Transverse colon (tissue), 4 donors: ENCODE data around the gene MYD88. TPM values are rescaled to one million over a fixed set of nuclear protein-coding genes. Genes with fewer than 3 reads are reported as not detected.
"Not testable (repeated sequence)": the region's sequence is repeated elsewhere in the genome, so short reads cannot be mapped to it uniquely, and the experiment has no call there.

Experiments
- DNase-seq: peaks from one replicate; pipeline ENCODE4 v3.0.0-alpha.2; 2019
- H3K27ac ChIP-seq, 4 donors: fragments of 200-600 bp; sonication (generic); 2 replicates each; pipeline ENCODE4 v1.5.1; 2016 to 2018; ENCODE audit warnings: inconsistent platforms in 4 of 4
- H3K27me3 ChIP-seq: fragments of 200-600 bp; sonication (generic); 2 replicates; pipeline ENCODE4 v1.5.1; 2017; ENCODE audit warnings: inconsistent platforms
- H3K36me3 ChIP-seq, 4 donors: fragments of 200-600 bp; sonication (generic); 2 replicates each; pipeline ENCODE4 v1.5.1; 2017 to 2019; ENCODE audit warnings: inconsistent platforms in 4 of 4
- H3K4me1 ChIP-seq, 4 donors: fragments of 200-600 bp; sonication (generic); 2 replicates each; pipeline ENCODE4 v1.5.1; 2017 to 2020; ENCODE audit warnings: inconsistent platforms in 4 of 4
- H3K4me3 ChIP-seq, 4 donors: fragments of 200-600 bp; sonication (generic); 1 replicate in 1 of 4; 2 replicates in 3 of 4; pipeline versions ENCODE4 v1.5.1 to v1.6.1; 2017 to 2019; ENCODE audit warnings: inconsistent platforms in 4 of 4
- H3K9me3 ChIP-seq, 2 donors: fragments of 200-600 bp; sonication (generic); 2 replicates each; pipeline ENCODE4 v1.5.1; 2017 to 2019; ENCODE audit warnings: inconsistent platforms in 2 of 2
- EP300 ChIP-seq: sonication (generic); formaldehyde crosslinking; IDR thresholded peaks from one replicate; pipeline ENCODE4 v1.6.1; 2017; ENCODE audit warnings: antibody characterized with exemption, low read depth
- POLR2A ChIP-seq: fragments of 450-650 bp; IDR thresholded peaks from one replicate; pipeline ENCODE4 v1.6.1; 2016; ENCODE audit warnings: antibody characterized with exemption, mild to moderate bottlenecking, moderate library complexity
- POLR2AphosphoS5 ChIP-seq, 3 donors: sonication (generic); formaldehyde crosslinking; IDR thresholded peaks; one replicate each; pipeline ENCODE4 v1.6.1; 2016; ENCODE audit warnings: antibody characterized with exemption in 3 of 3
- WGBS, 2 donors: methylation state at CpG; one replicate each; pipeline ENCODE4 v1.1.5; 2018; ENCODE audit warnings: low coverage in 1 of 2; 5-methylcytosine and 5-hydroxymethylcytosine counted together
- in situ Hi-C, 4 donors: fragments of 200-750 bp; cut with MboI; loops; one replicate each; pipeline versions ENCODE4 v1.15.0 to v1.15.1; 2017; ENCODE audit warnings: low sequenced_read_pairs in 3 of 4, low pct_ligation_motif_present in 1 of 4, low pct_unique_long_range_greater_than_20kb in 1 of 4
- intact Hi-C: fragments of 100-400 bp; cut with DNase I; formaldehyde crosslinking; loops from one replicate; pipeline ENCODE4 v1.15.1; 2023; ENCODE audit warnings: low total_unique reads
- total RNA-seq, 4 donors: library from RNA; depleted of rRNA; stranded (reverse); fragments of >200 nt; gene quantifications; one replicate each; pipeline ENCODE4 v1.1.0, GENCODE V29; 2016
- TF ChIP-seq, protein P1 (sequence below), 5 experiments: fragments of 200-600 bp in 3 of 5; fragments of 450-650 bp in 2 of 5; sonication (generic) in 3 of 5; IDR thresholded peaks; 1 replicate in 2 of 5; 2 replicates in 3 of 5; pipeline ENCODE4 v1.5.1; 2016 to 2017; ENCODE audit warnings: antibody characterized with exemption in 5 of 5, inconsistent platforms in 3 of 5, mild to moderate bottlenecking in 2 of 5, moderate library complexity in 1 of 5

Gene MYD88
- total RNA-seq, 4 donors from 2014 or later = 49.0 to 82.2 (median 76.5) TPM

DNA sequence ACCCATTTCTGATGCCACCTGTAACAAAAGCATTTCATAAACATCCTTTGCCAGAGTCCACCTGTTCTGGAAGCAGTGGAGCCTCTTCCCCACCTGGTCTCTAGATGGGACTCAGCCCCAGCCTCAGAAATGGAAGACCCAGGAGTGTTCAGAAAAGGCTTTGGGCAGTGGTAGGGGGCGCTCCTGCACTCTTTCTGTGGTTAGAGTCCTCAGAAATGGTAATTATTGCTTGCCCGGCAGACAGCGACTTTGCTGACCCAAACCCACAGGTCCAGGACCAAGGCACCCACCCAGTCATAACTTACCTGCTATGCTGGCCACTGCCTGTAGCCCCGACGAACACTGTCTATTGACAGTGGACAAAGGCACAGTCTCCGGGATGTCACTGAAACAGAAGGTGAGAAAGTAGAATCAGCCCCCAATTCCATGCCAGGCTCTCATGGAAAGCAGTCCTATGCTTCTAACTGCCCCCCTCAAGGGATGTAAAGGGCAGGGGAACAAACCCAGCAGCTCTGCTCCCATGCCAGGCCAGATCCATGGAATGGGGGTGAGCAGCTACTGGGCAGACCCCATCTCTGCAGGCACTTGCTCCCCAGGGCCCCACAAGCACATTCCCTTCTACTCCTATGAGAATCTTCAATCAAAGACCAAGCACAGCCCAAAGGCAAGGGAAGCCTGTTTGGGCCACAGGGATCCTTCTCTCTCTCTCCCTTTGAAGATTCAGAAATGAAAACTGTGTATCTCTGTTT lies 6.7 kb upstream of the MYD88 start:
- DNase-seq = peak; percentile 31
- intact Hi-C loops = no loop called here
- H3K27ac ChIP-seq = no peak overlapping the region

DNA sequence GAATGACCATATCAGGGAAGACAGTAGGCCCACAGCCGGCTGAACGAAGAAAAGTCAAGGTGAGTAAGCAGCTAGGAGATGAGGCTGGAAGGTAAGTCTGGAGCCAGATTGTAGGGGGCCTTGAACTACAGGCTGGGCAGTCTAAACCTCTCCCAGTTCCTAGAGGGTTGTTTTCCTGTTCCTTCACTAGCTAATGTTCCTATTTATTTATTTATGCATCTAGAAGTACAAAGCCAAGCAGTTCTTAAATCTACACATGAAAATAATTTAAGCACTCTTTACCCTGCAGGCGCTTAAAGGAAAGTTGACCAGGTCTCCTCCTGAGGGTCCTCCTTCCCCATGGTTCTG lies 5.3 kb upstream of the MYD88 start:
- peak overlapping the region; percentile 57 to 69 (median 62) for H3K27ac ChIP-seq
- no peaks in the 10 kb centered on the region for H3K27me3 ChIP-seq
- WGBS, 2 donors = 84 to 87% methylated on average over 2 to 3 of the region's 3 CpGs
- H3K4me1 ChIP-seq = peaks cover 26 to 57% (median 41%) of the 10 kb centered on the region in 4 donors
- peaks cover 0 to 24% (median 10%) of the 10 kb centered on the region in 4 donors for H3K36me3 ChIP-seq
- peak; percentile 5 for DNase-seq
- TF ChIP-seq, protein P1, sequence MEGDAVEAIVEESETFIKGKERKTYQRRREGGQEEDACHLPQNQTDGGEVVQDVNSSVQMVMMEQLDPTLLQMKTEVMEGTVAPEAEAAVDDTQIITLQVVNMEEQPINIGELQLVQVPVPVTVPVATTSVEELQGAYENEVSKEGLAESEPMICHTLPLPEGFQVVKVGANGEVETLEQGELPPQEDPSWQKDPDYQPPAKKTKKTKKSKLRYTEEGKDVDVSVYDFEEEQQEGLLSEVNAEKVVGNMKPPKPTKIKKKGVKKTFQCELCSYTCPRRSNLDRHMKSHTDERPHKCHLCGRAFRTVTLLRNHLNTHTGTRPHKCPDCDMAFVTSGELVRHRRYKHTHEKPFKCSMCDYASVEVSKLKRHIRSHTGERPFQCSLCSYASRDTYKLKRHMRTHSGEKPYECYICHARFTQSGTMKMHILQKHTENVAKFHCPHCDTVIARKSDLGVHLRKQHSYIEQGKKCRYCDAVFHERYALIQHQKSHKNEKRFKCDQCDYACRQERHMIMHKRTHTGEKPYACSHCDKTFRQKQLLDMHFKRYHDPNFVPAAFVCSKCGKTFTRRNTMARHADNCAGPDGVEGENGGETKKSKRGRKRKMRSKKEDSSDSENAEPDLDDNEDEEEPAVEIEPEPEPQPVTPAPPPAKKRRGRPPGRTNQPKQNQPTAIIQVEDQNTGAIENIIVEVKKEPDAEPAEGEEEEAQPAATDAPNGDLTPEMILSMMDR (IDR thresholded peaks at IDR 0.05) = no peak
- TF ChIP-seq POLR2A (no peak), EP300 (no peak), POLR2AphosphoS5 (IDR thresholded peaks at IDR 0.05) (no peak)
- in situ Hi-C loops (loop anchor here in 2 of 4 donors (25.0 kb wide), 2 partner anchors 329 to 354 kb away; partner anchors contain the start of genes ACVR2B (in 1 of the 2) and EXOG (in 1 of the 2)), intact Hi-C loops (no loop called here)
- no peak overlapping the region for H3K4me3 ChIP-seq
- H3K9me3 ChIP-seq = no peaks in the 10 kb centered on the region

More for the DNA sequence above, 6.7 kb upstream of the MYD88 start:
- TF ChIP-seq POLR2AphosphoS5 (IDR thresholded peaks at IDR 0.05) = no peak
- TF ChIP-seq, protein P1 (IDR thresholded peaks at IDR 0.05) = no peak
- no peak for TF ChIP-seq EP300
- no peak for TF ChIP-seq POLR2A
- Histone ChIP-seq H3K27me3 (no peaks in the 10 kb centered on the region), H3K9me3 (no peaks in the 10 kb centered on the region), H3K4me3 (no peak overlapping the region), H3K36me3 (peaks cover 0 to 37% (median 16%) of the 10 kb centered on the region in 4 donors), H3K4me1 (peaks cover 23 to 53% (median 34%) of the 10 kb centered on the region in 4 donors)
- 82% methylated on average over 6 of the region's 6 CpGs; no CpG with 5 or more reads in 1 of the 2 donors for WGBS, 2 donors
- in situ Hi-C loops = loop anchor here in 2 of 4 donors (25.0 kb wide), 2 partner anchors 331 to 356 kb away; partner anchors contain the start of genes ACVR2B (in 1 of the 2) and EXOG (in 1 of the 2)

DNA sequence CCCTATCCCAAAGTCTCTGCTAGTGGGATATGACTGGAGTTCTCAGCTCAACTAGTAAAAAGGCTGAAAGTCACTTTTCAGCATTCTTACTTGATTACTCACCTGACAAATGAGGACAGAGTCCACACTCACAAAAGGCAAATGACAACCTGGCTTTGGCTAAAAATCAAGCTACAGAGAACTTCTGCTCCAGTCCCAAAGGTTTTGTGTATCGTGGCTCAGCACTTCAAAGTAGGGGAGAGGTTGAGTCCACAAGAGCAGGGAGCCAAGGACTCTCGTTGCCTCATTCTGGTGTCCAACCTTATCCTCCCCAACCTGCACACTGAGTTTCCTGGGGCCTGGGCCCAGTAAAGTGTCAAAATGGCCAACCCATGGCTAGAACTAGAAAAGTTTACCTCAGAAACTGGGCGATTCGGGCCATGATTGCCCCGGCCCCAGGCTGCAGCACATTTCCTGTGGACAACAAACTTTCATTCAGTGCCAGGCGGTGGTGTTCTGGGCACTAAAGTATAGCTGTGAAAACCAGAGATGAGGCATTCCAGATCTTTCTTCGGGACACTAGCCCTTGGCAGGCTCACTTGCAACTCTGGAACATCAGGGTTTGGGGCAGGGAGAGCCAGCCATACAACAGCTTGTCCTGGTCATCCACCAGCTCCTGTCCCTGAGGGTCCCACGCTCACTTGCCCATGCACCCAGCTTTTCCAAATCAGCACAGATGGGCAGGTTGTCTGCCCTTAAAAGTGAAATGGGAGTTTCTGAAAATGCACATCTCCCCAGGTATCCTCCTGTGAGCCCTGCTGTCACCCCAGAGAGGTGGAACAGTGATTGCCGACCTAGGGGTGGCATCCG lies 4.7 kb upstream of the MYD88 start:
- in situ Hi-C loops = loop anchor here in 2 of 4 donors (25.0 kb wide), 2 partner anchors 329 to 354 kb away; partner anchors contain the start of genes ACVR2B (in 1 of the 2) and EXOG (in 1 of the 2)
- Histone ChIP-seq H3K9me3 (no peaks in the 10 kb centered on the region), H3K27me3 (no peaks in the 10 kb centered on the region), H3K36me3 (peaks cover 0 to 18% (median 7%) of the 10 kb centered on the region in 4 donors), H3K4me3 (no peak overlapping the region), H3K4me1 (peaks cover 26 to 57% (median 42%) of the 10 kb centered on the region in 4 donors), H3K27ac (peak overlapping the region; percentile 57 to 69 (median 62))
- 68% methylated on average over 10 of the region's 10 CpGs; no CpG with 5 or more reads in 1 of the 2 donors for WGBS, 2 donors
- TF ChIP-seq POLR2A (no peak), POLR2AphosphoS5 (IDR thresholded peaks at IDR 0.05) (peak in 2 of 3 donors; percentile 69 to 78)
- peak; percentile 46 for DNase-seq
- intact Hi-C loops = no loop called here

DNA sequence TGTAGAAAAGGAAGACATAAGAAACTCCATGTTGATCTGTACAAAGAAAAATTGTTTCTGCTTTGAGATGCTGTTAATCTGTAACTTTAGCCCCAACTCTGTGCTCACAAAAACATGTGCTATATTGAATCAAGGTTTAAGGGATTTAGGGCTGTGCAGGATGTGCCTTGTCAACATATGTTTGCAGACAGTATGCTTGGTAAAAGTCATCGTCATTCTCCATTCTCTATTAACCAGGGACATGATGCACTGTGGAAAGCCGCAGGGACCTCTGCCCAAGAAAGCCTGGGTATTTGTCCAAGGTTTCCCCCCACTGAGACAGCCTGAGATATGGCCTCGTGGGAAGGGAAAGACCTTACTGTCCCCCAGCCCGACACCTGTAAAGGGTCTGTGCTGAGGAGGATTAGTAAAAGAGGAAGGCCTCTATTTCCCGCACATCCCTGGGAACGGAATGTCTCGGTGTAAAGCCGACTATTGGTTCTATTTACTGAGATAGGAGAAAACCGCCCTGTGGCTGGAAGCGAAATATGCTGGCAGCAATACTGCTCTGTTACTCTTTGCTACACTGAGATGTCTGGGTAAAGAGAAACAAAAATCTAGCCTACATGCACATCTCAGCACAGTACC lies 3.8 kb upstream of the MYD88 start:
- H3K27me3 ChIP-seq, H3K9me3 ChIP-seq, intact Hi-C loops, DNase-seq, H3K4me3 ChIP-seq: not testable (repeated sequence)
- 87% methylated on average over 3 to 10 of the region's 10 CpGs for WGBS, 2 donors
- Histone ChIP-seq H3K4me1 (peaks cover 30 to 62% (median 48%) of the 10 kb centered on the region in 4 donors), H3K27ac (peak overlapping the region; percentile 57 to 69 (median 62)), H3K36me3 (peaks cover 0 to 11% (median 3%) of the 10 kb centered on the region in 4 donors)
- in situ Hi-C loops = loop anchor here in 2 of 4 donors (25.0 kb wide), 2 partner anchors 328 to 353 kb away; partner anchors contain the start of genes ACVR2B (in 1 of the 2) and EXOG (in 1 of the 2)

DNA sequence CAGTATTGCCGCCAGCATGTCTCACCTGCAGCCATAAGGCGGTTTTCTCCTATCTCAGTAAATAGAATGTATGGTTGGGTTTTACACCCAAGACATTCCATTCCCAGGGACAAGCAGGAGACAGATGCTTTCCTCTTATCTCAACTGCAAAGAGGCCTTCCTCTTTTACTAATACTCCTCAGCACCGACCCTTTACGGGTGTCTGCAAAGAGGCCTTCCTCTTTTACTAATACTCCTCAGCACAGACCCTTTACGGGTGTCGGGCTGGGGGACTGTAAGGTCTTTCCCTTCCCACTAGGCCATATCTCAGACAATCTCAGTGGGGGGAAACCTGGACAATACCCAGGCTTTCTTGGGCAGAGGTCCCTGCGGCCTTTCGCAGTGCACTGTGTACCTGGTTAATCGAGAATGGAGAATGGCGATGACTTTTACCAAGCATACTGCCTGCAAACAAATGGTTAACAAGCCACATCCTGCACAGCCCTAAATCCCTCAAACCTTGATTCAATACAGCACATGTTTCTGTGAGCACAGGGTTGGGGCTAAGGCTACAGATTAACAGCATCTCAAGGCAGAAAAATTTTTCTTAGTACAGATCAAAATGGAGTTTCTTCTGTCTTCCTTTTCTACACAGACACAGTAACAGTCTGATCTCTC lies 2.7 kb upstream of the MYD88 start:
- 47 to 60% methylated on average over 10 of the region's 10 CpGs for WGBS, 2 donors
- H3K9me3 ChIP-seq = not testable (repeated sequence)

More for the DNA sequence above, 2.7 kb upstream of the MYD88 start:
- H3K36me3 ChIP-seq, DNase-seq, intact Hi-C loops, H3K27me3 ChIP-seq: not testable (repeated sequence)
- peaks cover 35 to 67% (median 52%) of the 10 kb centered on the region in 4 donors for H3K4me1 ChIP-seq
- peak overlapping the region; percentile 92 to 97 (median 95) for H3K27ac ChIP-seq
- H3K4me3 ChIP-seq = peak overlapping the region; percentile 62 to 99 (median 89)
- in situ Hi-C loops = loop anchor here in 2 of 4 donors (25.0 kb wide), 2 partner anchors 327 to 352 kb away; partner anchors contain the start of genes ACVR2B (in 1 of the 2) and EXOG (in 1 of the 2)
